A549 (cell line): ENCODE data around the gene SHANK2.

Experiments used
- CTCF ChIP-seq: fragments of >200 bp; sonication (Bioruptor Twin); formaldehyde crosslinking; IDR thresholded peaks from 3 replicates; pipeline ENCODE4 v1.5.1; 2016
- MAX ChIP-seq: IDR thresholded peaks from 2 replicates; pipeline ENCODE4 v1.6.1; 2012
- TF ChIP-seq, protein P1 (sequence below): fragments of 450-650 bp; IDR thresholded peaks from 2 replicates; pipeline ENCODE4 v1.6.1; 2014; ENCODE audit warnings: antibody characterized with exemption

DNA sequence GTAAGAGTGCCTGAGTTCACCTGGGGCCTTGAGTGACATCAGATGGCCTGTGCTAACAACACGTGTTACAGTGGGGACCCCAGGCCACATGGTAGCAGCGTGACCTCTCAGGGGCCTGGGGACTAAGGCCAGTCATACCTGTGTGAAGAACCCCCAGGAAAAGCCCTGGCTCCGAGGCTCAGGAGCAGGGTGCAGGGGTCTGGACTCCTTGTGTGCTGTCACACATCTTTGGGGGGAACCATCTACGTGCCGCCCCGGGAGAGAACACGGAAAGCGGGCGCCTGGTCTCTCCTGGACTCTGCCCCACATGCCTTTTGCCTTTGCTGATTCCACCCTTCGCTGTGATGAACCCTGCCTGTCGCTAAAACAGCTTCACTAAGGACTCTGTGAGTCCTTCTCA is 48.7 kb downstream of the SHANK2 start:
- TF ChIP-seq CTCF (no peak), MAX (no peak)
- TF ChIP-seq, protein P1, sequence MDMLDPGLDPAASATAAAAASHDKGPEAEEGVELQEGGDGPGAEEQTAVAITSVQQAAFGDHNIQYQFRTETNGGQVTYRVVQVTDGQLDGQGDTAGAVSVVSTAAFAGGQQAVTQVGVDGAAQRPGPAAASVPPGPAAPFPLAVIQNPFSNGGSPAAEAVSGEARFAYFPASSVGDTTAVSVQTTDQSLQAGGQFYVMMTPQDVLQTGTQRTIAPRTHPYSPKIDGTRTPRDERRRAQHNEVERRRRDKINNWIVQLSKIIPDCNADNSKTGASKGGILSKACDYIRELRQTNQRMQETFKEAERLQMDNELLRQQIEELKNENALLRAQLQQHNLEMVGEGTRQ, result no peak
